ENCODE measurements around the gene IGFBP5.

- TF ChIP-seq BCL11A (IDR thresholded peaks at IDR 0.05; ENCODE audit: low read depth in 2 of 2, low read length in 2 of 2), result no peak
- no peak for TF ChIP-seq CBX5 (IDR thresholded peaks at IDR 0.05; ENCODE audit: low read depth, low read length)
- no peak for TF ChIP-seq ATF2 (IDR thresholded peaks at IDR 0.05; ENCODE audit: low read length)
- TF ChIP-seq, protein P1, sequence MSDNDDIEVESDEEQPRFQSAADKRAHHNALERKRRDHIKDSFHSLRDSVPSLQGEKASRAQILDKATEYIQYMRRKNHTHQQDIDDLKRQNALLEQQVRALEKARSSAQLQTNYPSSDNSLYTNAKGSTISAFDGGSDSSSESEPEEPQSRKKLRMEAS (IDR thresholded peaks at IDR 0.05), result no peak
- TF ChIP-seq CTCF (IDR thresholded peaks at IDR 0.05; ENCODE audit: control extremely low read depth in 1 of 3, insufficient read depth in 1 of 3, low read depth in 1 of 3, low read length in 3 of 3), result no peak
- no peak for TF ChIP-seq TAF1 (IDR thresholded peaks at IDR 0.05; ENCODE audit: low read depth, low read length)
- no peak for TF ChIP-seq POLR2AphosphoS5 (IDR thresholded peaks at IDR 0.05; ENCODE audit: low read depth, low read length)
- TF ChIP-seq POLR2A (IDR thresholded peaks at IDR 0.05; ENCODE audit: control extremely low read depth in 1 of 2, low read depth in 2 of 2, low read length in 2 of 2), result no peak
- TF ChIP-seq EP300 (IDR thresholded peaks at IDR 0.05; ENCODE audit: borderline replicate concordance in 1 of 2, low read depth in 2 of 2, low read length in 2 of 2), result no peak
- TF ChIP-seq FOSL1 (IDR thresholded peaks at IDR 0.05; ENCODE audit: insufficient read depth, low read depth, low read length), result no peak
- TF ChIP-seq JUN (IDR thresholded peaks at IDR 0.05; ENCODE audit: low read depth, low read length), result no peak
Observed at GRCh38 chr2:216637472-216637871, 57.9 kb downstream of the IGFBP5 start.

Data from H1 (cell line).